Activated effector memory CD4-positive, alpha-beta T cell treated with Interleukin-2 at 50 U/mL for 16 hours (primary cell): Measurements from ENCODE around the gene SF3B3.

ENCODE experiments used
- DNase-seq: peaks from one replicate; pipeline ENCODE4 v3.0.0-alpha.2; 2020

The SF3B3 gene

DNA sequence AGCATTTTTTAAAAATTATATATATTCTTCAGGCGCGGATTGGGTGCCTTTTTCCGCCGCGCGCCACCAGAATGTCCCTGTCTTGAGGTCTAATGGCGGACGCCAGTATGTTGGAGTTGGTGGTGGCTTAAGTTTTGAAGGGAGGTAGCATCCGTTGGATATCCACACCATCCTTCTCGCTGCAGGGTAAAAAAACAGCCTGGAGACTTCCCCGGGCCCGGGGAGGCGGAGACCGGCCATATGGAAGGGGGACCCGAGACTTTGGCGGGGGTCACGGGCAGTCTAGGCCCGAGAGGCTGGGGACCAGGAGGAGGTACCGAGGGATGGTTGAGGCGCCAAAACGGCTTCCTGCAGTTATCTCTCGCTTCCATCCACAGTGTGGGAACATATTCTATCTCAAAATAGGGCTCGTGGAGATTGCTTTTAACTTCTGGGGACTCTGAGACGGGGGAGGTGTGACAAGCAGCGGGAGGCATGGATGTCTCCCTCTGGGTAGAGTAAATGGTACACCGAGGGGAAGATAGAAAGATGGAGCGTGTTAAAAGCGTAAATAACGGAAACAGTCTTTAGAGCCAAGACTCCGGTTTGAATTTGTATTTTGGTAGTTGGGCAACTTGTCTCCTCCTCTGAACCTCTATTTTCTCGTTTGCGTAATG, at the start of gene SF3B3:
Gene SF3B3, plus strand, starts transcription at position 74 of the 656 bp plus-strand sequence. CDS start 2,841 bp downstream, outside the sequence.
- peak; percentile 69 for DNase-seq

DNA sequence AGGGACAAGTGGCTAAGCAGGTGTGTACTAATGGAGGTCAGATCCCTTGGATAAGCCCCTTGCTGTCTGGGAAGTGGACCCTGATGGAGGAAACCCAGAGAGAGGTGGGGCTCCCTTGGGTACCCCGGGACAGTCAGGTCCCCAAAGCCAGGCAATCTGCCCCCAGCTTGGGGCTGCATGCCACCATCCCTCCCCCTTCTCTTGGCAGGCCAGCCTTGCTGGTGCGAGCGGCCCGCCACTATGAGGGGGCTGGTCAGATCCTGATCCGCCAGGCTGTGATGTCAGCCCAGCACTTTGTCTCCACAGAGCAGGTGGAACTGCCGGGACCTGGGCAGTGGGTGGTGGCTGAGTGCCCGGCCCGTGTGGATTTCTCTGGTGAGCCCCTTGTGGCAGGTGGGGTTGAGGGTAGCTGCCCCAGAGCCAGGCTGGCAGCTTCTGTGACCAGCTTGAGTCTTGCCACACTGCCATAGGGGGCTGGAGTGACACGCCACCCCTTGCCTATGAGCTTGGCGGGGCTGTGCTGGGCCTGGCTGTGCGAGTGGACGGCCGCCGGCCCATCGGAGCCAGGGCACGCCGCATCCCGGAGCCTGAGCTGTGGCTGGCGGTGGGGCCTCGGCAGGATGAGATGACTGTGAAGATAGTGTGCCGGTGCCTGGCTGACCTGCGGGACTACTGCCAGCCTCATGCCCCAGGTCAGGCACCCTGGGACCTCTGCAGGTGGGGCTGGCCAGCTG, 49.1 kb upstream of the SF3B3 start:
- no peak for DNase-seq

DNA sequence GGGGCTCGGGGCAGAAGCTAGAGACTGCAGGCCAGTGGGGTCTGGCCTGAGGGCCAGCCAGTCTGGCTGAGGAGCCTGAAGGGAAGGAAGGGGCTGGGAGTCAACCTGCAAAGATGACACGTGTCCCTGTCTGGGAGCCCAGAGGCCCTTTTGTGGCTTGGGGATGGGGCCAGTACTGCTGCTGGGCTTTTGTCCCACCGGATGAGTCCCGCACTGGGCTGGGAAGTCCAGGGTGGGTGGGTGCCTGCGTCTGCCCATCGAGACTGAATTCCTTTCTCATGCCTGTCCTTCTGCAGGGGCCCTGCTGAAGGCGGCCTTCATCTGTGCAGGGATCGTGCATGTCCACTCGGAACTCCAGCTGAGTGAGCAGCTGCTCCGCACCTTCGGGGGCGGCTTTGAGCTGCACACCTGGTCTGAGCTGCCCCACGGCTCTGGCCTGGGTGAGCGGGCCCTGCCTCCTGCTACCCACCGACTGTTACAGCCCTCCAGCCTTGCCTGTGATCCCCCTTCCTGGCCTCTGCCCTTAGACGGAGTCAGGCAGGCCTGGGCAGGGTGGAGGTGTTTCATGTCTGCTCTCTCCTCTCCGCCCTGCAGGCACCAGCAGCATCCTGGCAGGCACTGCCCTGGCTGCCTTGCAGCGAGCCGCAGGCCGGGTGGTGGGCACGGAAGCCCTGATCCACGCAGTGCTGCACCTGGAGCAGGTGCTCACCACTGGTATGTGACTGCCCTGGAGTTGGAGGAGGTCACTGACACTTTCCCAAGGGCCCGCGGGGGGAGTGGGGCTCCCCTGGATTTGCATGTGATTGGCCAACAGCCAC, 48.4 kb upstream of the SF3B3 start:
- no peak for DNase-seq

DNA sequence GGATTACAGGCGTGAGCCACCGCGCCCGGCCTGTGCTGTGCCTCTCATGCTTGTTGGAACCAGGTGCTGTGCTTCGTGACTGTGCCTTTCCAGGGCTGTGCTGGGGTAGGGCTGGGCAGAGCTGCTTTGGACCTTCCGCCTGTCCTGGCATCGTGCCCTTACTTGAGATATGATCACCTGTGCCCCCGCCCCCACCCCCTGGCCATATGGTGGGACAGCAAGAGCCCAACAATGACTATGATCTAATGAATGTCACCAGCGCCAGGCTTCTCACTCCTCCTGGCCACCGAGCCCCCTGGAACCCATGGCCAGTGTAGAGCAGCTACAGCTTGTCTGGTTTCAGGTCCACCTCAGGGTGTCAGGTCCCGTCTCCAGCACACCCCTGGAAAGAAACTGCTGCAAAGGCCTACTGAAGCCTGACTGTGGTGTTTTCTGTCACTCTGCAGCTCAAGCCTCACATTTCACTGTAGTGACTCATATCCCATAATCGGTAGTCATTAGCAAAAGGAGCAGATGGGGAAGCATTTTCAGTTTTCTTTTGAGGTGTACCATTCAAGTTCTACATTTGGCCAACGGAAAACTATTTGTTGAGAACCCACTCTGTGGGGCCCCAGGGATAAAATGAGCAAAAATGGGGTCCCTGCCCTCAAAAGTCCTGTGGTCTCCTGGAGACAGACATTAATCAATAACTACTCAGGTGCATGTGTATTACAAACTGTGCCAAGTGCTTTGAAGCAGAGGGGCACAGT, 47.2 kb upstream of the SF3B3 start:
- DNase-seq, result no peak

DNA sequence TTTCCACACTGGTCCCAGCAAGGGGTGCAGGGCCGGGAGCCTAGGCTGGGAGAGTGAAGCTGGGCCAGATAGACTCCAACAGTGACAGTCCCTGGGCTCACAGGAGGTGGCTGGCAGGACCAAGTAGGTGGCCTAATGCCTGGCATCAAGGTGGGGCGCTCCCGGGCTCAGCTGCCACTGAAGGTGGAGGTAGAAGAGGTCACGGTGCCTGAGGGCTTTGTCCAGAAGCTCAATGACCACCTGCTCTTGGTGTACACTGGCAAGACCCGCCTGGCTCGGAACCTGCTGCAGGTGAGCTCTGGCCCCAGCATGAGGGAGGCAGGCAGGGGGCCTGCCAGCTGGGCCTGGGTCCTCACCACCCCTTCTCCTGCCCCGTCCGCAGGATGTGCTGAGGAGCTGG, 45.4 kb upstream of the SF3B3 start:
- DNase-seq, result no peak

DNA sequence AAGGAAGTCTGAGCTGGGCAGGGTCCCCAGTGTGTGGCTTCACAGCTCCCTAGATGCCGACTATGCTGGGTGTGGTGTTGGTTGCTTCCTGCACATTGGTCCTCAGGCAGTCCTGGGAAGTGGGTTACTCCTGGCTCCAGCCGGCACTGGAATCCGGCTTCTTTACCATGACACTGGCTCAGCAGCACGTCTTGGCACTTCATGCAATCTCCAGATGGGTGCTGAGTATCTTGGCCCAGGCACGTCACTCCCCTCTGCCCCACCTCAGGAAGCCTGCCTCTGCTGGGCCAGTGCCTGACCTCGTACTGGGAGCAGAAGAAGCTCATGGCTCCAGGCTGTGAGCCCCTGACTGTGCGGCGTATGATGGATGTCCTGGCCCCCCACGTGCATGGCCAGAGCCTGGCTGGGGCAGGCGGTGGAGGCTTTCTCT, 44.7 kb upstream of the SF3B3 start:
- no peak for DNase-seq

DNA sequence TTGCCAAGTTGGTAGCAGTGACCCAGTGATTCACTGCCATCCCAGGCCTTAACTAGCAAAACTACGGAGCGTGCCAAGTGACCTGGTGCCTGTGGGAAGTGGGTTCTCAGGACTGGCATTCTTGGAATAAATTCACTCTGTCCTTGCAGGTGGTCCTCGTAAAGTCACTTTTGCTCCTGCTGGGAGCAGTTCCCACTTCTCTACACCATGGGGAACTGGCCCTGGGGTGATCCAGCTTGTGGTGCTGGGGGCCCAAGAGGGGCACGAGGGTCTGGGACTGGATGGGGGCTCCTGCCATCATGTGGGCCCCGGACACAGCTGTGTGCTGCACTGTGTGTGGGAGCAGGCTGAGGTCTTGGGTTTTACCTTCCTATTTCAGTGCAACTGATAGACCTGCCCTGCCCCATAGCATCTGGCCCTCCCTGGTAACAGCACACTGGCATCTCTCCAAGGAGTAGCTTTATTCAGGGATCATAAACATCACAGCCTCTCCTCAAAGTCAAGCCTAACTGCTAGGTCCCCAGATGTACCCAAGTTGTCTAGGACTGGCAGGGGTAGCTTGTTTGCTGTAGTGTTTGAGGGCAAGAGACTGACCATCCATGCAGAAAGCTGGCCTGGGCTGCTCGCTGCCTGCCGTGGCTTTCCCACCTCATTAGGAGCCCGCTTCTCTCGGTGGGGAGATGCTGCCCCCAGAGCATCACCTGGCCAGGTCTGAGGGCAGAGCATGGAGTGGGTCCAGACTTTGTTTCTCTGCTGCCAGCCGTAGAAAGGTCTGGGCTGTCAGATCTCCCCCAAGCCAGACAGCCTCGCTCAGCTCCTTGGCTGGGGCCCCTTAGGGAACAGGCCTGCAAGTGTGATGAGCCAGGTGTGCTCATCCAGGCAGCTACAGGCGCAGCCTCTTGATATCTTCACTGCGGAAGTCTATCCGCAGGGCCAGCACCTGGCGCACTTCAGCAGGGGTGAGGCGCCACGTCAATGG, 43.2 kb upstream of the SF3B3 start:
- DNase-seq, result no peak

DNA sequence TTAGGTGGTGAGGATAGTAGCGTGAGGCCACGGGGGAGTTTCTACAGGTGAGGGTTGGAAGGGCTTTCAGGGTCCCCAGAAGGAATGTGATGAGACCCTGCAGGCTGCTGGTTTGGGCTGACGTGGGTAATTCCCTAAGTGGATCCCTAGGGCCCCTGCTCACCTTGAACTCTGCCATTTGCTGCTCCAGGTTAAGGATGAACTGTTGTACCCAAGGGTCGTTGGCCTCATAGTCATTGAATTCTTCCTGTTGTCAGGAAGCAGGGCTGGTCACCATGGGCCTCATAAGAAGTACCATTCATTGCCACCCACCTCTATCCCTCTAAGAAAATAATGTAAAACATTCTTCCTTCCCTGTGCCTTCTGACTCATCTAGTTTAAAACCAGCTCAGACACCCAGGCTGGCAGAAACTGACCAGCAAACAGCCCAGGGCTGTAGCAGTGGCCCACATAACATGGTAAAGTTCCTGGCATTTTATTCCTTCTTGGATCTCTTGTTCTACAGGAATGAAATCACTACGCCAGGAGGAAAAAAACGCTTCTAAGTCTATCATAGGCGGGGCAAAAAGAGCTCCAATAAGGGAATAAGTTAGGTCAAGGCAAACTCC, 41.6 kb upstream of the SF3B3 start:
- DNase-seq, result no peak

DNA sequence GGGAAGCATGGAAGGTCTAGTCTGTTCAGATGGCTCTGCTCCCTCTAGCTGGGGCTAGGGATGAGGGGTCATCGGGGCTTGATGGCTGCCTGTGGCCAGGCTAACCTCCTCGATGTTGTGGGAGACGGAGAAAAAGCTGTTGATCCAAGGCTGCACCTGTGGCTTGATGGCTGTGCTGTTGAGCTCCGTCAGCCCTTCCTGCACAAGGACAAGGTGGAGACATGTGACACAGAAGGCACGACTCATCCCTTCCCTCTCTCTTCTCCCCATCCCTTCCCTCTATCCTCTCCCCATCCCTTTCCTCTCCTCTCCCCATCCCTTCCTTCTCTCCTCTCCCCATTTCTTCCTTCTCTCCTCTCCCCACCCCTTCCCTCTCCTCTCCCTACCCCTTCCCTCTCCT, 41.0 kb upstream of the SF3B3 start:
- no peak for DNase-seq

DNA sequence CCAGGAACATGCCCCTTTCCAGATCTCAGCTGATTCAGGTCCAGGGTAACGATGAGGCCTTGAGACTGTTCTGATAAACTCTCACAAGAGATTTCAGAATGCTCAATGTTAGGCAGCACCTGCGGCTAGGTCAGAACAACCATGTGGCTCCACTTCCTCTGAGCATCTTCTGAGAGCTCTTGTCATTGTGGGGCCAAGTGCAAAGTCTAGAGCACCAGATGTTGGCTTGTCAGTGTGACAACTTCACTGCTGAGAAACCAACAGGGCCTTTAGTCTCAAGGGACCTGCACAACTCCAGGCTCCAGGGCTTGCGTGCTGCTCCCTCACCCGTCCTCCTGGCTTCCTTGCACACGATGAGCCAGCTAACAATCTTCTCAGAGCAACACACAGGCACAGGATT, 40.2 kb upstream of the SF3B3 start:
- no peak for DNase-seq

DNA sequence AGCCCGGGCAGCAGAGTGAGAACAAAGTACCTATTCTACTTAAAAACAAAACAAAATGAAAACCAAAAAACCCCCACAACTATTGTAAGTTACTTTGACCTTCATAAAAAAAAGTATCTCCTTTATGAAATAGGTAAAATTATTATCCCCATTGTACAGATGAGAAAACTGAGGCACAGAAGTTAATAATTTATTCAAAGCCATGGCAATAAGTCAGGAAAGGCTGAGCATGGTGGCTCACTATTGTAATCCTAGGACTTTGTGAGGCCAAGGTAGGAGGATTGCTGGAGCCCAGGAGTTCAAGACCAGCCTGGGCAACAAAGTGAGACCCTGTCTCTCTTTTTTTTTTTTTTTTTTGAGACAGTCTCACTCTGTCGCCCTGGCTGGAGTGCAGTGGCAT, 38.7 kb upstream of the SF3B3 start:
- no peak for DNase-seq

DNA sequence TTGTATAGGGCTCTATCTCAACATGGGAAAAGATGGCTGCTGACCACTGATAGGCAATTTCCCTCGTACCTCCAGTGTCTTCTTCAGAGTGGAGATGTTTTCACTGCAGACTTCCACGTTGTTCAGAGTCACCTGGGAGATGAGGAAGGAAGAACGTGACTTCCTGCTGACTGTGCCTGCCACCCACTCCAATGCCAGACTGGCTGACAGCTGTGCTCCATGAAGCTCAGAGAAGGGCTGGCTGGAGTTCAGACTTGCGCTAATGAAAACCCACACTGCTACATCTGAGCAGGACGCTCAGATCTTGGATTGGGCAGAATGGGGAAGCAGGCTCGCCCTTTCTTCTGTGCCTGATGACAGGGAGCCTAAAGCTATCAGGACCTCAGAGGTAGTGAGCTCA, 33.4 kb upstream of the SF3B3 start:
- no peak for DNase-seq

DNA sequence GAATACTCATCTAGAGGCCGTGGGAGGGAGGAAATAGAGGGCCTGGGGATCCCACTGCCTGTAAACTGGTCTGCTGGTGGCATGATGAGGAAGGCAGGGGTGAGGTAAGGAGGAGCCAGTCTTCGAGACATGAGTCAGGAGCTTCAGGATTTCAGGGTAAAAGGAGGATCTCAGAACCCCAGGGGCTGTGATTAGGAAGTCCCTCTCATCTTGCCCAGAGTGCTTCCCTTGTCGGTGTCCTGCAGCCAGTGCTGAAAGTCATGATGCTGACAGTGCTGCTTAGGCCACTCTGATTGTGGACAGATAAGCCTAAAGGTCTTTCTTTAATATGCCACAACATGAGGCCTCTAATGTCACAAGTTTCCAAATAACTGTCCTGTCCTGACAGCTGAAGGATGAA, 29.8 kb upstream of the SF3B3 start:
- DNase-seq, result no peak

DNA sequence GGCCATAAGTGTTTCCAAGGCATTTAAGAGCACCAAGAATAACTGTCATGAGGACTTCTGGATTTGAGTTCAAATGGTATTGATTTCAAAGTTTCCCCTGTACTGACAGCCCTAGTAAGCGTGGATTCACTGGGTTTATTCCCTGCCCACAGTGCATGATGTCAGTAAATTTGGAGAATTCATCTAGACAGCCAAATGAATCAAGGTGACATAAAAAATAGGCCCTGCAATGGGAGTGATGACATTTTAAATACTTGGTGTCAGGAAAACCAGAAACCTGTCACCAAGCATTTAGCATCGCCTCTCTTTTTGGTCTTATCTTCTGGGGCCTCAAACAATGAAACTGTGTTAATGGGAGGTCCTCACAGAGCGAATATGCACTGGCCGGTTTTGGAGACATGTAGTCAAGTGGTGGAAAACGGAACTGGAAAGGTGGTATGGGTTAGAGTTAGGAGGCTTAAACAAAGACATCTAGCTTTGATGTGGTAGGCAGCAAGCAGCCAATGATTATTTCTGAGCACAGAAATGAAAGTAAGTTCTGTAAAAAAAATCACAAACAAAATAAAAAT, 29.3 kb upstream of the SF3B3 start:
- no peak for DNase-seq

DNA sequence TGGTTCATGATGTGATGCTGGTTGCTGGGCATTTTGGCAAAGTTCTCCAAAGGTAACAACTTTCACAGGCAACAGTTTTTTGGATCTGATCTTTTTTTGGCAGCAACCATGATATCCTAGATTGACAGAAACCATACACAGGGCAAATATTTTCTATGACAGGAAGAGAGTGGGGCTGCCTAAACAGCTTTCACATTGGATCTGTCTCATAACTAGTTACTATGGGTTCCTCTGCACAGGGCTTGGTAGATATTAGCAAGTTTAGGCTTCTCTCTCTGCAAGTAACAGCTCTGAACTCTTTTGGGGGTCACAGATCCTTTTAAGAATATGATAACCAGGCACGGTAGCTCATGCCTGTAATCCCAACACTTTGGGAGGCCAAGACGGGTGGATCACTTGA, 28.8 kb upstream of the SF3B3 start:
- DNase-seq, result no peak

DNA sequence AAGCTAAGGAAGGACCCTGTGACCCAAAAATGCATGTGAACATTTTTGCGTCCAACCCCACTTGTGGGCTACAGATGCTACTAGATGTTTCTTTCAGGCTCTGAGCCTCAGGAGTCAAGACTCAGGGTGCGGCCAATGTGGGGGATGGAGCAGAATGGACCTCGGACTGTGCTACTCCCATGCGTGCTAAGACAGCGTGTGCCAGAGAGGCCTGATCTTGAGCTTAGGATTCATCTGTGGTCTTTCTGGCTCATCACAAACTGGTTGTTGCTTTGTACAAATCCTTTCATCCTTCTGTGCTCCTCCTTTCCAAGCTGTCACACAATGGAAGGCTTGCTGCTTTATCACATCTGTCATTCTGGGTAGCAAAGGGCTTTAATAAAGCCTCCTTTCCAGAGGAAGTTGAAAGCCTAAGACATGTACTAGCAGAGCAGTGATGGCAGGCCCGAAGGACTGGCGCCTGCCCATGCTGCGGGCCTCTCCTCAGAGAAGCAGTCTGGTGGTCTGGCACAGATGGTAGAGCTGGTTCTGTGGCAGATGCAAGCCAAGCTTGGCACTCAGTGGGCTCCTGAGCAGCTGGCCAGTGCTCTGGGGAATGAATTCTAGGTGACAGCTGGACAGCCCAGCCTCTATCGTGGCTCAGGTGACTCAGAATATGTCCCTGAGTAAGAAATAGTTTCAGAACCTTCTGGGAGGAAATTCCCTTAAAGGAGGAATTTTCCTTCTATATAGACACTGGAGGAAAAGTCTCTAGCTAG, 28.0 kb upstream of the SF3B3 start:
- no peak for DNase-seq

DNA sequence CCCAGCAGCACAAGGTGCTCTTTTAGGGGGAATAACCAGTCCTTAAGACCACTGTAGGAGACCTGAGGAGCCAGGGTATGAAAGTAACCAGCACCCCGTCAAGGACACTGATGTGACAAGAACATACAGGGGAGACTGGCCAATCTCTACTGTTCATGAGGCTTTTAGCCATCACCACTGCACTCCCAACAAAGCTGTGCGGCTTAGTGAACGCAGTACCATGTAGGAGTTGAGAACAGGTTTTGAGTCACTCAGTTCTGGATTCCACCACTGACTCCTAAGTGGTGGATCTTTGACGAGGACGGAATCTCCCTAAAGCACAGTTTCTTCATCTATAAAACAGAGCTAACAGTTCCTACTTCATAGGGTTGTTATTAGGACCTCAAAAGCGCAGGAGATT, 27.1 kb upstream of the SF3B3 start:
- no peak for DNase-seq

DNA sequence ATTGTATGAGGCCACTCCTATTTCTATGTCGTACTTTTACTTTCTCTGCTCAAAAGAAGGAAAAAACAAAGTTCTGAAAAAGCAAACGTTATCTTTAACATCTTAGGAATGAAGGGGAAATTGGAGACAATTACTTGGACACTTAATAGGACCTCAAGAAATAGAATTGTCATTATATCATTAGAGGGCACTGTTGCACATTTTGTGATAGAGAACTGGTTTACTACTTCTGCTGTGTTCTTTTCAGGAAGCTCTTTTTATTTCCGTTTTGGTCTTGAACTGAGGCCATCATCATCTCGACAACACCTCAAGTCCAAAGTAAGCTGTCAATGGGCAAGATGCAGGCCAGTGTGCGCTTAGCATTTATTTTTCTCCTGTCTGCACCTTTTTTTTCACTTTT, 14.9 kb upstream of the SF3B3 start:
- DNase-seq, result no peak

DNA sequence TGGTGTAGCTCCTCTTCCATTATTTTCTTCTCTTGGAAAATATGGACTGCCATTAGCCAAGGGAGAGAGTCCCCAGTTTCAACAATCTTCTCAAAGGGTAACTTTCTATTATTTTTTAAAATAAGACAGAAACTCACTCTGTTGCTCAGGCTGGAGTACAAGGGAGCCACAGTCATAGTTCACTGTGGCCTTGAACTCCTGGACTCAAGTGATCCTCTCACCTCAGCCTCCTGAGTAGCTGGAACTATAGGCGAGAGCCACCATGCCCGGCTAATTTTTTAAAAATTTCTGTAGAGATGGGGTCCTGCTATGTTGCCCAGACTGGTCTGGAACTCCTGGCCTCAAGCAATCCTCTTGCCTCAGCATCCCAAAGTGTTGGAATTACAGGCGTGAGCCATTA, 13.4 kb upstream of the SF3B3 start:
- DNase-seq, result no peak

DNA sequence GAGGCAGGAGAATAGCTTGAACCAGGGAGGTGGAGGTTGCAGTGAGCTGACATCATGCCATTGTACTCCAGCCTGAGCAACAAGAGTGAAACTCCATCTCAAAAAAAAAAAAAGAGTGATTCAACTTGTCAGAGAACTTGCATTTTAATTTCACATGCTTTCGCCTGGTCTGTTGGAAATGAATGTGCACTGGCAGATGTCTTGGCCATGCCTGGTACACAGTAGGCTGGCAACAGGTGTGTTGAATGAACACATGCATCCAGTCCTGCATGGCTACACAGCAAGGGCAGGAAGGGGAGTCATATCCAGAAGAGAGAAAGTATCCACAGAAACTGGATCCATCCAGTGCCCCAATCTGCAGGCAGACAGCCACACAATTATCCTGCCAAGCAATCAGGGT, 11.8 kb upstream of the SF3B3 start:
- no peak for DNase-seq
